Large intestine (tissue), 3 donors: ENCODE measurements around the gene RBL1. TPM values are rescaled to one million over a fixed set of nuclear protein-coding genes. Genes with fewer than 3 reads are reported as not detected.
A peak's percentile ranks its signal among the peaks of the same experiment; 100 is the strongest.
"Not testable (repeated sequence)": the region's sequence is repeated elsewhere in the genome, so short reads cannot be mapped to it uniquely, and the experiment has no call there.

ENCODE experiments used
- DNase-seq, 2 donors: peaks; one replicate each; pipeline versions ENCODE4 v3.0.0 to v3.0.0-alpha.2; 2013
- H3K27ac ChIP-seq: one replicate; pipeline ENCODE4 v1.5.1; 2013; ENCODE audit warnings: low read length
- H3K27me3 ChIP-seq: 2 replicates; pipeline ENCODE4 v1.6.1; 2013; ENCODE audit warnings: low read length; ENCODE audit not compliant: control insufficient read depth, insufficient read depth
- H3K36me3 ChIP-seq: 2 replicates; pipeline ENCODE4 v1.6.1; 2013; ENCODE audit warnings: low read length; ENCODE audit not compliant: control insufficient read depth, insufficient read depth
- H3K4me1 ChIP-seq: one replicate; pipeline ENCODE4 v1.6.1; 2013; ENCODE audit warnings: low read length; ENCODE audit not compliant: control insufficient read depth, insufficient read depth
- H3K4me3 ChIP-seq: one replicate; pipeline ENCODE4 v1.5.1; 2013; ENCODE audit warnings: low read length
- H3K9me3 ChIP-seq: one replicate; pipeline ENCODE4 v1.6.1; 2013; ENCODE audit warnings: mild to moderate bottlenecking, low read depth, low read length, moderate library complexity; ENCODE audit not compliant: control insufficient read depth
- WGBS: methylation state at CpG from one replicate; pipeline ENCODE4 v1.1.5; 2013; ENCODE audit warnings: low lambda C conversion rate; ENCODE audit not compliant: insufficient coverage; 5-methylcytosine and 5-hydroxymethylcytosine counted together
- polyA plus RNA-seq: library from polyadenylated mRNA; unstranded; fragments of 120-200 nt; gene quantifications from one replicate; pipeline ENCODE4 v1.2.1, GENCODE V29; 2013

The RBL1 gene
- polyA plus RNA-seq, 1 donor: 6.0 TPM

DNA sequence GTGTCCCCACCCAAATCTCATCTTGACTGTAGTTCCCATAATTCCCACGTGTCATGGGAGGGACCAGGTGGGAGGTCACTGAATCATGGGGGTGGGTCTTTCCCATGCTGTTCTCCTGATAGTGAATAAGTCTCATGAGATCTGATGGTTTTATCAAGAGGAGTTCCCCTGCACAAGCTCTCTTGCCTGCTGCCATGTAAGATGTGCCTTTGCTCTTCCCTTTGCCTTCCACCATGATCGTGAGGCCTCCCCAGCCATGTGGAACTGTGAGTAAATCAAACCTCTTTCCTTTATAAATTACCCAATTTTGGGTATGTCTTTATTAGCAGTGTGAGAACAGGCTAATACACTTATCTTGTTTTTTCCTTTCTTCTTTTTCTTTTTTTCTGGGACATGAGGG, 56.4 kb downstream of the RBL1 start:
- not testable (repeated sequence) for H3K4me3 ChIP-seq, H3K4me1 ChIP-seq, H3K27me3 ChIP-seq, H3K9me3 ChIP-seq, DNase-seq, H3K27ac ChIP-seq
- no CpG with 5 or more reads among the region's 2 CpGs for WGBS
- H3K36me3 ChIP-seq: peaks cover 36% of the 10 kb centered on the region

GRCh38 chr20:37032077-37032476, 63.7 kb downstream of the RBL1 start:
- Histone ChIP-seq H3K9me3 (no peaks in the 10 kb centered on the region), H3K27ac (no peak overlapping the region), H3K4me3 (no peak overlapping the region), H3K36me3 (peaks cover 16% of the 10 kb centered on the region), H3K4me1 (no peaks in the 10 kb centered on the region), H3K27me3 (no peaks in the 10 kb centered on the region)
- no peak for DNase-seq
- 96% methylated on average over 4 of the region's 4 CpGs for WGBS

- DNase-seq: no peak
- WGBS: 100% methylated on average over 2 of the region's 2 CpGs
- peaks cover 22% of the 10 kb centered on the region for H3K36me3 ChIP-seq
Measured at GRCh38 chr20:37020636-37021035, 75.2 kb downstream of the RBL1 start.

DNA sequence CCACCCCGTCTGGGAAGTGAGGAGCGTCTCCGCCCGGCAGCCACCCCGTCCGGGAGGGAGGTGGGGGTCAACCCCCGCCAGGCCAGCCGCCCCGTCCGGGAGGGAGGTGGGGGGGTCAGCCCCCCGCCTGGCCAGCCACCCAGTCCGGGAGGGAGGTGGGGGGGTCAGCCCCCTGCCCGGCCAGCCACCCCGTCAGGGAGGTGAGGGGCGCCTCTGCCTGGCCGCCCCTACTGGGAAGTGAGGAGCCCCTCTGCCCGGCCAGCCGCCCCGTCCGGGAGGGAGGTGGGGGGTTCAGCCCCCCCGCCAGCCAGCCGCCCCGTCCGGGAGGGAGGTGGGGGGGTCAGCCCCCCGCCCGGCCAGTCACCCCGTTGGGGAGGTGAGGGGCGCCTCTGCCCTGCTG, 83.2 kb downstream of the RBL1 start:
- not testable (repeated sequence) for H3K4me3 ChIP-seq, H3K9me3 ChIP-seq, DNase-seq, H3K27ac ChIP-seq, H3K4me1 ChIP-seq, H3K36me3 ChIP-seq, H3K27me3 ChIP-seq
- WGBS: no CpG with 5 or more reads among the region's 28 CpGs

More at GRCh38 chr20:37020636-37021035, 75.2 kb downstream of the RBL1 start:
- Histone ChIP-seq H3K27me3 (no peaks in the 10 kb centered on the region), H3K4me3 (no peak overlapping the region), H3K9me3 (no peaks in the 10 kb centered on the region), H3K27ac (no peak overlapping the region), H3K4me1 (no peaks in the 10 kb centered on the region)

DNA sequence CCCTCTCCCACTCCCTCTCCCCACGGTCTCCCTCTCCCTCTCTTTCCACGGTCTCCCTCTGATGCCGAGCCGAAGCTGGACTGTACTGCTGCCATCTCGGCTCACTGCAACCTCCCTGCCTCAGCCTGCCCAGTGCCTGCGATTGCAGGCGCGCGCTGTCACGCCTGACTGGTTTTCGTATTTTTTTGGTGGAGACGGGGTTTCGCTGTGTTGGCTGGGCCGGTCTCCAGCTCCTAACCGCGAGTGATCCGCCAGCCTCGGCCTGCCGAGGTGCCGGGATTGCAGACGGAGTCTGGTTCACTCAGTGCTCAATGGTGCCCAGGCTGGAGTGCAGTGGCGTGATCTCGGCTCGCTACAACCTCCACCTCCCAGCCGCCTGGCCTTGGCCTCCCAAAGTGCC, 83.9 kb downstream of the RBL1 start:
- not testable (repeated sequence) for H3K27me3 ChIP-seq, H3K27ac ChIP-seq, H3K4me3 ChIP-seq, H3K4me1 ChIP-seq, H3K9me3 ChIP-seq, DNase-seq, H3K36me3 ChIP-seq
- no CpG with 5 or more reads among the region's 25 CpGs for WGBS

GRCh38 chr20:37011147-37011546, 84.7 kb downstream of the RBL1 start:
- no peak overlapping the region for H3K4me3 ChIP-seq
- DNase-seq: no peak
- H3K4me1 ChIP-seq: no peaks in the 10 kb centered on the region

GRCh38 chr20:37007898-37008649, 87.7 kb downstream of the RBL1 start:
- Histone ChIP-seq H3K4me1 (no peaks in the 10 kb centered on the region), H3K36me3 (peaks cover 11% of the 10 kb centered on the region), H3K9me3 (peaks cover 8% of the 10 kb centered on the region), H3K27me3 (no peaks in the 10 kb centered on the region), H3K27ac (no peak overlapping the region), H3K4me3 (no peak overlapping the region)
- DNase-seq: peak in 1 of 2 donors; percentile 16

More at GRCh38 chr20:37011147-37011546, 84.7 kb downstream of the RBL1 start:
- Histone ChIP-seq H3K36me3 (peaks cover 6% of the 10 kb centered on the region), H3K27me3 (no peaks in the 10 kb centered on the region), H3K9me3 (peaks cover 8% of the 10 kb centered on the region), H3K27ac (no peak overlapping the region)

GRCh38 chr20:37005062-37005942, 90.5 kb downstream of the RBL1 start:
- not testable (repeated sequence) for DNase-seq, H3K4me1 ChIP-seq, H3K27me3 ChIP-seq, H3K27ac ChIP-seq, H3K4me3 ChIP-seq, H3K36me3 ChIP-seq, H3K9me3 ChIP-seq
- WGBS: 92% methylated on average over 2 of the region's 11 CpGs

DNA sequence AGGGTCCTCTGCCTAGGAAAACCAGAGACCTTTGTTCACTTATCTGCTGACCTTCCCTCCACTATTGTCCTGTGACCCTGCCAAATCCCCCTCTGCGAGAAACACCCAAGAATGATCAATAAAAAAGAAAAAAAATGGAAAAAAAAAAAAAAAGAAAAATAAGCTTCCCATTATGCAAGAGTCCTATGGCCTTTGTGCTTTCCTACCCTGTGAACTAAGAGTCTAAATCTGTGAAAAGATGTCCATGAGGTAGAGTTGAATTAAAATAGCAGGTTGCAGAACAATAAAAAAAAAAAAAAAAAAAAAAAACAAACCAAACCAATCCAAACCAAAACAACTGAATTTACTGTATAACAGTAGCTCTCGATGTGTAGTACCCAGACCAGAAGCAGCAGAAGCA, 94.2 kb downstream of the RBL1 start:
- H3K27me3 ChIP-seq, H3K9me3 ChIP-seq, H3K36me3 ChIP-seq, DNase-seq, H3K27ac ChIP-seq, H3K4me3 ChIP-seq, H3K4me1 ChIP-seq: not testable (repeated sequence)
- WGBS: no CpG with 5 or more reads among the region's 2 CpGs

GRCh38 chr20:37000171-37000570, 95.6 kb downstream of the RBL1 start:
- not testable (repeated sequence) for H3K4me1 ChIP-seq, H3K9me3 ChIP-seq
- whole genome bisulfite sequencing: no CpG with 5 or more reads among the region's 26 CpGs

More at GRCh38 chr20:37000171-37000570, 95.6 kb downstream of the RBL1 start:
- not testable (repeated sequence) for H3K4me3 ChIP-seq, H3K27me3 ChIP-seq, H3K27ac ChIP-seq, H3K36me3 ChIP-seq, DNase-seq
